Bronchial epithelial cell (primary cell): ENCODE measurements around the gene CPS1. TPM values are rescaled to one million over a fixed set of nuclear protein-coding genes. Genes with fewer than 3 reads are reported as not detected.

Experiments used
- DNase-seq: peaks from one replicate; pipeline ENCODE4 v3.0.0-alpha.2; 2010; ENCODE audit warnings: low read depth
- FAIRE-seq: peaks from 2 replicates; lab custom pipeline; 2011; peaks lifted over from hg19 to GRCh38; lab: Jason Lieb, UNC
- H3K27me3 ChIP-seq: 2 replicates; pipeline ENCODE4 v1.5.1; 2011; ENCODE audit warnings: low read length; ENCODE audit not compliant: control insufficient read depth, insufficient read depth
- H3K36me3 ChIP-seq: 2 replicates; pipeline ENCODE4 v1.5.1; 2011; ENCODE audit warnings: low read length; ENCODE audit not compliant: control insufficient read depth, insufficient read depth
- H3K4me3 ChIP-seq: 2 replicates; pipeline ENCODE4 v1.5.1; 2011; ENCODE audit warnings: mild to moderate bottlenecking, low read depth, low read length, control low read depth
- CTCF ChIP-seq: IDR thresholded peaks from 2 replicates; pipeline ENCODE4 v1.5.1; 2011; ENCODE audit warnings: mild to moderate bottlenecking, moderate library complexity, low read length, control low read depth, inconsistent platforms; ENCODE audit not compliant: insufficient read depth, severe bottlenecking
- total RNA-seq: library from RNA; depleted of rRNA; stranded (reverse); fragments of >200 nt; gene quantifications from 2 replicates; pipeline ENCODE4 v1.2.1, GENCODE V29; 2014

The CPS1 gene
- total RNA-seq, 1 donor from 2014 or later: 12.6 TPM

- Histone ChIP-seq H3K27me3 (no peaks in the 10 kb centered on the region), H3K4me3 (no peak overlapping the region), H3K36me3 (no peaks in the 10 kb centered on the region)
- FAIRE-seq (no peak), DNase-seq (no peak)
- TF ChIP-seq CTCF: no peak
Measured at GRCh38 chr2:210660751-210661150, 104.4 kb downstream of the CPS1 start.

- no peaks in the 10 kb centered on the region for H3K27me3 ChIP-seq
- no peak for TF ChIP-seq CTCF
- FAIRE-seq (no peak), DNase-seq (no peak)
- H3K4me3 ChIP-seq: no peak overlapping the region
- no peaks in the 10 kb centered on the region for H3K36me3 ChIP-seq
Measured at GRCh38 chr2:210662560-210662959, 106.2 kb downstream of the CPS1 start.

GRCh38 chr2:210663631-210664089 is 107.3 kb downstream of the CPS1 start:
- TF ChIP-seq CTCF: peak; percentile 20
- H3K4me3 ChIP-seq: no peak overlapping the region
- H3K27me3 ChIP-seq: no peaks in the 10 kb centered on the region
- FAIRE-seq (no peak), DNase-seq (peak; percentile 47)
- H3K36me3 ChIP-seq: no peaks in the 10 kb centered on the region

GRCh38 chr2:210667711-210668110 is 111.3 kb downstream of the CPS1 start:
- Histone ChIP-seq H3K4me3 (no peak overlapping the region), H3K36me3 (no peaks in the 10 kb centered on the region), H3K27me3 (no peaks in the 10 kb centered on the region)
- TF ChIP-seq CTCF: no peak
- FAIRE-seq (no peak), DNase-seq (no peak)

- Histone ChIP-seq H3K4me3 (no peak overlapping the region), H3K27me3 (no peaks in the 10 kb centered on the region), H3K36me3 (no peaks in the 10 kb centered on the region)
- FAIRE-seq (no peak), DNase-seq (no peak)
- no peak for TF ChIP-seq CTCF
Measured at GRCh38 chr2:210671065-210671464, 114.7 kb downstream of the CPS1 start.

- TF ChIP-seq CTCF: no peak
- no peaks in the 10 kb centered on the region for H3K36me3 ChIP-seq
- DNase-seq (no peak), FAIRE-seq (no peak)
- no peak overlapping the region for H3K4me3 ChIP-seq
- no peaks in the 10 kb centered on the region for H3K27me3 ChIP-seq
Measured at GRCh38 chr2:210673117-210673516, 116.7 kb downstream of the CPS1 start.
